ENCODE results near the gene APOBEC3A. TPM values are rescaled to one million over a fixed set of nuclear protein-coding genes. Genes with fewer than 3 reads are reported as not detected.
"Not testable (repeated sequence)": the region's sequence is repeated elsewhere in the genome, so short reads cannot be mapped to it uniquely, and the experiment has no call there.

Gene APOBEC3A
- total RNA-seq, 1 donor from 2014 or later, result 9.0 TPM

GRCh38 chr22:38943201-38943600 lies 14.2 kb upstream of the APOBEC3A start:
- H3K27ac ChIP-seq, result no peak overlapping the region
- intact Hi-C loops (cut with DNase I), result loop anchor here (10.0 kb wide), 1 partner anchor 62 kb away; no protein-coding TSS in a partner anchor
- peak; percentile 53 for DNase-seq

GRCh38 chr22:38943882-38944281 lies 13.5 kb upstream of the APOBEC3A start:
- no peak overlapping the region for H3K4me3 ChIP-seq
- no peak overlapping the region for H3K27ac ChIP-seq
- H3K36me3 ChIP-seq, result no peaks in the 10 kb centered on the region
- no peak for ATAC-seq
- no peak for TF ChIP-seq CTCF (IDR thresholded peaks at IDR 0.05)
- peaks cover 15% of the 10 kb centered on the region for H3K4me1 ChIP-seq
- DNase-seq, result no peak
- H3K27me3 ChIP-seq, result no peaks in the 10 kb centered on the region
- no peaks in the 10 kb centered on the region for H3K9me3 ChIP-seq
- intact Hi-C loops (cut with DNase I), result loop anchor here (10.0 kb wide), 1 partner anchor 61 kb away; no protein-coding TSS in a partner anchor

More at GRCh38 chr22:38943201-38943600, 14.2 kb upstream of the APOBEC3A start:
- Histone ChIP-seq H3K36me3 (no peaks in the 10 kb centered on the region), H3K4me3 (no peak overlapping the region), H3K4me1 (peaks cover 15% of the 10 kb centered on the region), H3K9me3 (no peaks in the 10 kb centered on the region), H3K27me3 (no peaks in the 10 kb centered on the region)
- peak; percentile 34 for ATAC-seq
- TF ChIP-seq CTCF (IDR thresholded peaks at IDR 0.05), result peak; percentile 15

- no peak for TF ChIP-seq CTCF (IDR thresholded peaks at IDR 0.05)
- Histone ChIP-seq H3K4me3 (no peak overlapping the region), H3K9me3 (no peaks in the 10 kb centered on the region), H3K4me1 (peaks cover 15% of the 10 kb centered on the region), H3K27me3 (no peaks in the 10 kb centered on the region), H3K36me3 (no peaks in the 10 kb centered on the region), H3K27ac (no peak overlapping the region)
- ATAC-seq (no peak), DNase-seq (peak; percentile 28)
- intact Hi-C loops (cut with DNase I), result loop anchor here (10.0 kb wide), 1 partner anchor 60 kb away; no protein-coding TSS in a partner anchor
Observed at GRCh38 chr22:38944653-38945052, 12.8 kb upstream of the APOBEC3A start.

GRCh38 chr22:38945706-38946338 lies 11.6 kb upstream of the APOBEC3A start:
- ATAC-seq, H3K9me3 ChIP-seq, H3K36me3 ChIP-seq, H3K27me3 ChIP-seq, DNase-seq, H3K27ac ChIP-seq, H3K4me3 ChIP-seq: not testable (repeated sequence)
- H3K4me1 ChIP-seq, result peaks cover 12% of the 10 kb centered on the region
- intact Hi-C loops (cut with DNase I), result loop anchor here (10.0 kb wide), 1 partner anchor 59 kb away; no protein-coding TSS in a partner anchor

- intact Hi-C loops (cut with DNase I), result loop anchor here (10.0 kb wide), 1 partner anchor 58 kb away; no protein-coding TSS in a partner anchor
- Histone ChIP-seq H3K27ac (no peak overlapping the region), H3K4me3 (no peak overlapping the region), H3K27me3 (no peaks in the 10 kb centered on the region), H3K4me1 (peaks cover 4% of the 10 kb centered on the region), H3K36me3 (no peaks in the 10 kb centered on the region), H3K9me3 (no peaks in the 10 kb centered on the region)
- ATAC-seq (no peak), DNase-seq (no peak)
- no peak for TF ChIP-seq CTCF (IDR thresholded peaks at IDR 0.05)
Observed at GRCh38 chr22:38946771-38947170, 10.6 kb upstream of the APOBEC3A start.

- Histone ChIP-seq H3K27ac (no peak overlapping the region), H3K27me3 (no peaks in the 10 kb centered on the region), H3K4me3 (no peak overlapping the region), H3K9me3 (no peaks in the 10 kb centered on the region), H3K4me1 (peaks cover 4% of the 10 kb centered on the region), H3K36me3 (no peaks in the 10 kb centered on the region)
- peak; percentile 56 for ATAC-seq
- intact Hi-C loops (cut with DNase I), result loop anchor here (10.0 kb wide), 1 partner anchor 57 kb away; no protein-coding TSS in a partner anchor
- DNase-seq, result no peak
- TF ChIP-seq CTCF (IDR thresholded peaks at IDR 0.05), result no peak
Observed at GRCh38 chr22:38947321-38948140, 9.9 kb upstream of the APOBEC3A start.

Data from upper lobe of right lung (tissue), 1 donor.